CD4-positive, alpha-beta T cell treated with Interleukin-6 at 100 ng/mL for 8 hours (primary cell): Measurements from ENCODE around the gene PCDHGA7.
"Not testable (repeated sequence)": the region's sequence is repeated elsewhere in the genome, so short reads cannot be mapped to it uniquely, and the experiment has no call there.

ENCODE experiments used
- DNase-seq: peaks from one replicate; pipeline ENCODE4 v3.0.0-alpha.2; 2020; ENCODE audit warnings: mixed read lengths, low spot score

Gene PCDHGA7

DNA sequence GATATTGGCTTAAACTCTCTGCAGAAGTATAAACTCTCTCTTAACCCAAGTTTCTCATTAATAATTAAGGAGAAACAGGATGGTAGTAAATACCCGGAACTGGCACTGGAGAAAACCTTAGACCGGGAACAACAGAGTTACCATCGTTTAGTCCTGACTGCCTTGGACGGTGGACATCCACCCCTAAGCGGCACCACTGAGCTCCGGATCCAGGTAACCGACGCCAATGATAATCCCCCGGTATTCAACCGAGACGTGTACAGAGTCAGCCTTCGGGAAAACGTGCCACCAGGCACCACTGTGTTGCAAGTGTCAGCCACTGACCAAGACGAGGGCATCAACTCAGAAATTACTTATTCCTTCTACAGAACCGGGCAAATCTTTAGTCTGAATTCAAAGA is 16.1 kb downstream of the PCDHGA7 start:
- DNase-seq = no peak

DNA sequence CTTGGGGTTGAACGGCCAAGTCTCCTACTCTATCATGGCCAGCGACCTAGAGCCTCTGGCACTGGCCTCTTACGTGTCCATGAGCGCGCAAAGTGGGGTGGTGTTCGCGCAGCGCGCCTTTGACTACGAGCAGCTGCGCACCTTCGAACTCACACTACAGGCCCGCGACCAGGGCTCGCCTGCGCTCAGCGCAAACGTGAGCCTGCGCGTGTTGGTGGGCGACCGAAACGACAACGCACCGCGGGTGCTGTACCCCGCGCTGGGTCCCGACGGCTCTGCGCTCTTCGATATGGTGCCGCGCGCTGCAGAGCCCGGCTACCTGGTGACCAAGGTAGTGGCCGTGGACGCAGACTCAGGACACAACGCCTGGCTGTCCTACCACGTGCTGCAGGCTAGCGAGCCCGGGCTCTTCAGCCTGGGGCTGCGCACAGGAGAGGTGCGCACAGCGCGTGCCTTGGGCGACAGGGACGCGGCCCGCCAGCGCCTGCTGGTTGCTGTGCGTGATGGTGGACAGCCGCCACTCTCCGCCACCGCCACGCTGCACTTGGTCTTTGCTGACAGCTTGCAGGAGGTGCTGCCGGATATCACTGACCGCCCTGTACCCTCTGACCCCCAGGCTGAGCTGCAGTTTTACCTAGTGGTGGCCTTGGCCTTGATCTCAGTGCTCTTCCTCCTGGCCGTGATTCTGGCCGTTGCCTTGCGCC is 17.2 kb downstream of the PCDHGA7 start:
- DNase-seq = no peak

DNA sequence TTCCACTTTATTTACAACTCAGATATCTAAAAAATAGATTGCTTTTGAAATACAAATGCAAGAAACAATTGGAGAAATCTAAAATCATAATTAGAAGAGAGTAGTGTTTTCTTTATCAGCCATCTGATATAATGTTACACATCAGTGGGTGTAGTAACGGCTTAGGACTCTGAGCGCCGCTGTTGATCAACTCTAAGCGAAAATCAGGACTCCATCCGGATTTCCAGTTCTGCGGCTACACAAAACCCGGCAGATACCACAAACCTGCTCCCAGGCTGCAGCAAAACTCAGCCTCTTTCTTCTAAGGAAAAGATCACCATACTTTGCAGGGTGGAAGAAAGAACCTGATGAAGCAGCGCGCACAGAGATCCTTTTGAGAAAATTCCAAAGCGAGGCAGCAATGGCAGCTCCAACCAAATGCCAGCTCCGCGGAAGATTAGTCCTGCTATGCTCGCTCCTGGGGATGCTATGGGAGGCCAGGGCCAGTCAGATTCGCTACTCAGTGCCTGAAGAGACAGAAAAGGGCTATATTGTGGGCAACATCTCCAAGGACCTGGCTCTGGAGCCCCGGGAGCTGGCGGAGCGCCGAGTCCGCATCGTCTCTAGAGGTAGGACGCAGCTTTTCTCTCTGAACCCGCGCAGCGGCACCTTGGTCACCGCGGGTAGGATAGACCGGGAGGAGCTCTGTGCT is 20.2 kb downstream of the PCDHGA7 start, which contains the start of gene PCDHGA9:
PCDHGA9 (plus strand) TSS at position 226 of the 691 bp plus-strand sequence; CDS start at position 401, 175 bp downstream.
- no peak for DNase-seq

- no peak for DNase-seq
Measured at GRCh38 chr5:141403387-141403786, 20.8 kb downstream of the PCDHGA7 start.

DNA sequence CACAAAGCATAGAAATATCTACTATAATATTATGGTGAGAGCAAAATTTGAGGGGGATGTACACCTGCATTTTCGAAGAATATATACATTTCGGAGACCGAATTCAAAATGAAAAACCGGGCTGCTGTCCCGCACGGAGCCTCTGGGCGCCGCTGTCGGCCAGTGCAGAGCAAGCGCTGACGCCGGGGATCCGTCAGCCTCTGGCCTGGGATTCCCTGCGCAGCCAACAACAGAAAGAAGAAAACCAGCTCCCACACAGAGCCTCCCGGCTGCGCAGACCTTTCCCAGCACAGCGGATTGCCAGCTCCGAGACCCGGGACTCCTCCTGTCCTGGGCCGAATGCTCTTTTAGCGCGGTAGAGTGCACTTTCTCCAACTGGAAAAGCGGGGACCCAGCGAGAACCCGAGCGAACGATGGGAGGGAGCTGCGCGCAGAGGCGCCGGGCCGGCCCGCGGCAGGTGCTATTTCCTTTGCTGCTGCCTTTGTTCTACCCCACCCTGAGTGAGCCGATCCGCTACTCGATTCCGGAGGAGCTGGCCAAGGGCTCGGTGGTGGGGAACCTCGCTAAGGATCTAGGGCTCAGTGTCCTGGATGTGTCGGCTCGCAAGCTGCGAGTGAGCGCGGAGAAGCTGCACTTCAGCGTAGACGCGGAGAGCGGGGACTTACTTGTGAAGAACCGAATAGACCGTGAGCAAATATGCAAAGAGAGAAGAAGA is 25.4 kb downstream of the PCDHGA7 start, which contains the start of gene PCDHGB6:
PCDHGB6 (plus strand) TSS at position 232 of the 716 bp plus-strand sequence; CDS start at position 414, 182 bp downstream.
- peak; percentile 17 for DNase-seq

DNA sequence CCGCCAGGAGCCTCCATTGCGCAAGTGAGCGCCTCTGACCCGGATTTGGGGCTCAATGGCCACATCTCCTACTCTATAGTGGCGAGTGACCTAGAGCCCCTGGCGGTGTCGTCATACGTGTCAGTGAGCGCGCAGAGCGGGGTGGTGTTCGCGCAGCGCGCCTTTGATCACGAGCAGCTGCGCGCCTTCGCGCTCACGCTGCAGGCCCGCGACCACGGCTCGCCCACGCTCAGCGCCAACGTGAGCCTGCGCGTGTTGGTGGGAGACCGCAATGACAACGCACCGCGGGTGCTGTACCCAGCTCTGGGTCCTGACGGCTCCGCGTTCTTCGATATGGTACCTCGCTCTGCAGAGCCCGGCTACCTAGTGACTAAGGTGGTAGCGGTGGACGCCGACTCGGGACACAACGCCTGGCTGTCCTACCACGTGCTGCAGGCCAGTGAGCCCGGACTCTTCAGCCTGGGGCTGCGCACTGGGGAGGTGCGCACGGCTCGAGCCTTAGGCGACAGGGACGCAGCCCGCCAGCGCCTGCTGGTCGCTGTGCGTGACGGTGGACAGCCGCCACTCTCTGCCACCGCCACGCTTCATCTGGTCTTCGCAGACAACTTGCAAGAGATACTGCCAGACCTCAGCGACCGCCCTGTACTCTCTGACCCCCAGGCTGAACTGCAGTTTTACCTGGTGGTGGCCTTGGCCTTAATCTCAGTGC is 27.2 kb downstream of the PCDHGA7 start:
- no peak for DNase-seq

DNA sequence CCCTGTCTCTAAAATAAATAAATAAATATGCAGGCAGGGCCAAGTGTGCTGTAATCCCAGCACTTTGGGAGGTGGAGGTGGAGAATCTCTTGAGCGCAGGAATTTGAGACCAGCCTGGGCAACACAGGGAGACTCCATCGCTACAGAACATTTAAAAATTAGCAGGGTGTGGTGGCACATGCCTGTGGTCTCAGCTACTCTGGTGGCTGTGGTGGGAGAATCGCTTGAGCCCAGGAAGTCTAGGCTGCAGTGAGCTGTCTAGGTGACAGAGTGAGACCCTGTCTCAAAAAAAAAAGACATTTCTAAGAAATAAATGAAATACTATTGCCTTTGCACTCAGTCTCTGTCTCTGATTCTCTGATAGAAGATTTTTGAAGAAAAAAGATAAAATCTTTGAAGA is 29.0 kb downstream of the PCDHGA7 start:
- DNase-seq = no peak

DNA sequence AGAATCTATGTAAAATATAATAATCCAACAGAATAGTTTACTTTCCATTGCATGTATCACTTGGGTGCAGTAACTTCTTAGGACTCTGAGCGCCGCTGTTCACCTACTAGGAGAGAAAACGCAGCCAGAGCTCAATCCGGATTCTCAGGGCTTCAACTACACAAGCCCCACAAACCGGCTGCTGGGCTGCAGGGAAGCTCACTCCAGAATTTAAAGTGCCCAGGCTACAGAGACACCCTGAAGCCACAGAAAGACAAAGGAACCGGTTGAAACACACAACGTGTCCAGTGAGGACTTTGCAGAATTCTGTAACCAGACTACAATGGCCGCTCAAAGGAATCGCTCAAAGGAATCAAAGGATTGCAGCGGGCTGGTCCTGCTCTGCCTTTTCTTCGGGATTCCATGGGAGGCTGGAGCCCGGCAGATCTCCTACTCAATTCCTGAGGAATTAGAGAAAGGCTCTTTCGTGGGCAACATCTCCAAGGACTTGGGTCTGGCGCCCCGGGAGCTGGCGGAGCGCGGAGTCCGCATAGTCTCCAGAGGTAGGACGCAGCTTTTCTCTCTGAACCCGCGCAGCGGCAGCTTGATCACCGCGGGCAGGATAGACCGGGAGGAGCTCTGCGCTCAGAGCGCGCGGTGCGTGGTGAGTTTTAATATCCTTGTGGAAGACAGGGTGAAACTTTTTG is 30.5 kb downstream of the PCDHGA7 start, which contains the start of gene PCDHGA10:
PCDHGA10 (plus strand) TSS at position 134 of the 686 bp plus-strand sequence; CDS start at position 323, 189 bp downstream.
- peak; percentile 53 for DNase-seq

DNA sequence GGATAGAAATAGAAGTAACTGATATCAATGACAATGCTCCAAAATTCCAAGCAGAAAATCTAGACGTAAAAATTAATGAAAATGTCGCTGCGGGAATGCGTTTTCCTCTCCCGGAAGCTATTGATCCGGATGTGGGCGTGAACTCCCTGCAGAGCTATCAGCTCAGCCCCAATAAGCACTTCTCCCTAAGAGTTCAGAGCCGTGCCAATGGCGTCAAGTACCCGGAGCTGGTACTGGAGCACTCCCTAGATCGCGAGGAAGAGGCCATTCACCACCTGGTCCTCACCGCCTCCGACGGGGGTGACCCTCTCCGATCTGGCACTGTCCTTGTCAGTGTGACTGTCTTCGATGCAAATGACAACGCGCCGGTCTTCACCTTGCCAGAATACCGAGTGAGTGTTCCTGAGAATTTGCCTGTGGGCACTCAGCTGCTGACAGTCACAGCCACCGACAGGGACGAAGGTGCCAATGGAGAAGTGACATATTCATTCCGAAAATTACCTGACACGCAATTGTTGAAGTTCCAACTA is 31.1 kb downstream of the PCDHGA7 start:
- no peak for DNase-seq

DNA sequence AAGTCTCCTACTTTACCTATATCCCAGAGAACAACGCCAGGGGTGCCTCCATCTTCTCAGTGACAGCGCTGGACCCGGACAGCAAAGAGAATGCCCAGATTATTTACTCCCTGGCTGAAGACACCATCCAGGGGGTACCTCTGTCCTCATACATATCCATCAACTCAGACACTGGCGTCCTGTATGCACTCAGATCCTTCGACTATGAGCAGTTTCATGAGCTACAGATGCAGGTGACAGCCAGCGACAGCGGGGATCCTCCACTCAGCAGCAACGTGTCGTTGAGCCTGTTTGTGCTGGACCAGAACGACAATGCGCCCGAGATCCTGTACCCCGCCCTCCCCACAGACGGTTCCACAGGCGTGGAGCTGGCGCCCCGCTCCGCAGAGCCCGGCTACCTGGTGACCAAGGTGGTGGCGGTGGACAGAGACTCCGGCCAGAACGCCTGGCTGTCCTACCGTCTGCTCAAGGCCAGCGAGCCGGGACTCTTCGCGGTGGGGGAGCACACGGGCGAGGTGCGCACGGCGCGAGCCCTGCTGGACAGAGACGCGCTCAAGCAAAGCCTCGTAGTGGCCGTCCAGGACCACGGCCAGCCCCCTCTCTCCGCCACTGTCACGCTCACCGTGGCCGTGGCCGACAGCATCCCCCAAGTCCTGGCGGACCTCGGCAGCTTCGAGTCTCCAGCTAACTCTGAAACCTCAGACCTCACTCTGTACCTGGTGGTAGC is 32.2 kb downstream of the PCDHGA7 start:
- DNase-seq = not testable (repeated sequence)

DNA sequence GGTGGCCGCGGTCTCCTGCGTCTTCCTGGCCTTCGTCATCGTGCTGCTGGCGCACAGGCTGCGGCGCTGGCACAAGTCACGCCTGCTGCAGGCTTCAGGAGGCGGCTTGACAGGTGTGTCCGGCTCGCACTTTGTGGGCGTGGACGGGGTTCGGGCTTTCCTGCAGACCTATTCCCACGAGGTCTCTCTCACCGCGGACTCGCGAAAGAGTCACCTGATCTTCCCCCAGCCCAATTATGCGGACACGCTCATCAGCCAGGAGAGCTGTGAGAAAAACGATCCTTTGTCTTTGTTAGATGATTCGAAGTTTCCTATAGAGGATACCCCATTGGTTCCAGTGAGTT is 32.7 kb downstream of the PCDHGA7 start:
- DNase-seq = not testable (repeated sequence)

GRCh38 chr5:141417494-141418172 is 35.1 kb downstream of the PCDHGA7 start, which contains the start of gene PCDHGB7:
Gene PCDHGB7, plus strand, starts transcription at chr5:141417677. Its CDS starts 183 bp downstream, at chr5:141417860.
- peak; percentile 13 for DNase-seq

DNA sequence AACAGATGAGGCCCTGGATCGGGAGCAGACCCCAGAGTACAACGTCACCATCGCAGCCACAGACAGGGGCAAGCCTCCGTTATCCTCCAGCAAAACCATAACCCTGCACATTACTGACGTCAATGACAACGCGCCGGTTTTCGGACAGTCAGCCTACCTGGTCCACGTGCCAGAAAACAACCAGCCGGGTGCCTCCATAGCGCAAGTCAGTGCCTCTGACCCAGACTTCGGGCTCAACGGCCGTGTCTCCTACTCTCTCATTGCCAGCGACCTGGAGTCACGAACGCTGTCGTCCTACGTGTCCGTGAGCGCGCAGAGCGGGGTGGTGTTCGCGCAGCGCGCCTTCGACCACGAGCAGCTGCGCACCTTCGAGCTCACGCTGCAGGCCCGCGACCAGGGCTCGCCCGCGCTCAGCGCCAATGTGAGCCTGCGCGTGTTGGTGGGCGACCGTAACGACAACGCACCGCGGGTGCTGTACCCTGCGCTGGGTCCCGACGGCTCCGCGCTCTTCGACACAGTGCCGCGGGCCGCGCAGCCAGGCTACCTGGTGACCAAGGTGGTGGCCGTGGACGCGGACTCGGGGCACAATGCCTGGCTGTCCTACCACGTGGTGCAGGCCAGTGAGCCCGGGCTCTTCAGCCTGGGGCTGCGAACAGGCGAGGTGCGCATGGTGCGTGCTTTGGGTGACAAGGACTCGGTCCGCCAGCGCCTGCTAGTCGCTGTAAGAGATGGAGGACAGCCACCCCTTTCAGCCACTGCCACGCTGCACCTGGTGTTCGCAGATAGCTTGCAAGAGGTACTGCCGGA is 36.7 kb downstream of the PCDHGA7 start:
- DNase-seq = no peak

DNA sequence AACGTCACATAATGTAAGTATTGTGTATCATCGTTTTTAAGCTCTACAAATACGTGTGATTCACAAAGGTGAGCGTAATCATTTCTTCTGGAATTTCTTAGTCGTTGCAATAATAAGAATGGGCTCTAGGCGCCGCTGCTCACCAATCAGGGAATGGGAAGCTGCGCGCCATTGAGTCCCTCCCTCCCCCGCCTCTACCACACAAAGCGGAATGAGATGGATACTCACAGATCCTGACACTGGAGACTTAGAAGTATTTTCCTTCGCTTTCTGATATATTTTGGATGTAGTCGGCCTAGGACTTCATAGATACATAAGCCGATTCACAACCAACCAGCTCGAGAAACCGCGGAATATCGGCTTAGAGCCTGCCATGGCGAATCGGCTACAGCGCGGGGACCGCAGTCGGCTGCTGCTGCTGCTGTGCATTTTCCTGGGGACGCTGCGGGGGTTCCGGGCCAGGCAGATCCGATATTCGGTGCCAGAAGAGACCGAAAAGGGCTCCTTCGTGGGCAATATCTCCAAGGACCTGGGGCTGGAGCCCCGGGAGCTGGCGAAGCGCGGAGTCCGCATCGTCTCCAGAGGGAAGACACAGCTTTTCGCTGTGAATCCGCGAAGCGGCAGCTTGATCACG is 38.4 kb downstream of the PCDHGA7 start, which contains the start of gene PCDHGA11:
PCDHGA11 (plus strand) TSS at position 197 of the 634 bp plus-strand sequence; CDS start at position 374, 177 bp downstream.
- DNase-seq = peak; percentile 8

DNA sequence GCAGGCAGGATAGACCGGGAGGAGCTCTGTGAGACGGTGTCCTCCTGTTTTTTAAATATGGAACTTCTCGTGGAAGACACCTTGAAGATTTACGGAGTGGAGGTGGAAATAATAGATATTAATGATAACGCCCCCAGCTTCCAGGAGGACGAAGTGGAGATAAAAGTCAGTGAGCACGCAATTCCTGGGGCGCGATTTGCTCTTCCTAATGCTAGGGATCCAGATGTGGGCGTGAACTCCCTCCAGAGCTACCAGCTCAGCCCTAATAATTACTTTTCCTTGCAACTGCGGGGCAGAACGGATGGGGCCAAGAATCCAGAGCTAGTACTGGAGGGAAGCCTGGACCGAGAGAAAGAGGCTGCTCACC is 38.9 kb downstream of the PCDHGA7 start:
- DNase-seq = no peak

GRCh38 chr5:141422742-141423291 is 40.3 kb downstream of the PCDHGA7 start:
- no peak for DNase-seq

GRCh38 chr5:141427783-141428426 is 45.4 kb downstream of the PCDHGA7 start:
- no peak for DNase-seq
